ENCODE results near the gene TNNC2. TPM values are rescaled to one million over a fixed set of nuclear protein-coding genes. Genes with fewer than 3 reads are reported as not detected.
A peak's percentile ranks its signal among the peaks of the same experiment; 100 is the strongest.

Gene TNNC2
- total and polyA plus RNA-seq, 9 of the 15 experiments (the other 6 are each of a cell fraction or from before 2014, with no cell fraction given) = not detected

DNA sequence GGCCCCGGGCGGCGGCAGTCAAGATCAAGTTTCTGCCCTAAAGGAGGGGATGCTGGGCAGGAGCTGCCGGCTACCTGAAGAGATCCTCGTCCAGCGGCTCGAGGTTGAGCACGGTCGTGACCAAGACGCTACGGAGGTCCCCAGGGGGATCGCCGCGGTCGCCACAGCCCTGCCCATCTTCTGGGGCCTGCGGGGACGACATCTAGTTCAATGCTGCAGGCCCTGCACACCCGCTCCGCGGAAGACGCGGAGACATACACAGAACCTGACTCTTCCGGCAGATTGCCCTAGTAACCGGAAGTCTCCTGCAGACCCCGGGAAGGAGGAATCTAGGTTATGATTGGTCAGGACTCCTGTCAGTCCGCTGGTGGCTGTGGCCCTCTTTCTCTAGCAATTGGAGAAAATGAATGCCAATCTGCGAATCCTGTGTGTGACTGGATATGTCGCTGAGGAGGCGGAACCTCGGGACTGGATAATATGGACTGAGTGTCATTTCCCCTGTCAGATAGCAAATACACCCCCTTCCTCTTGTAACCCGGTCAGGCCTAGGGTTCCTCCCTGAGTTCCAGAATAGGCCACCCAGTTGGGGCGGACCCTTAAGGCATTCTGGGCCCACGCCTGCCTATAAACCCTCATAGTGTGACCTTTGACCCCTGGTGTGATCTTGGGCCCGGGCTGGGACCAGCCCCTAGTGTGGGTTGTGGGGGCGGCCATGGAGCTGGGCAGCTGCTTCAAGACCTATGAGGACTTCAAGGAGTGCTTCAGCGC, 30.2 kb upstream of the TNNC2 start, which contains the start of the genes ACOT8 and ZSWIM3 (continued):
- TF ChIP-seq HCFC1 (IDR thresholded peaks at IDR 0.05; ENCODE audit: low read depth, low read length) = peak; percentile 43
- TF ChIP-seq NFYB (IDR thresholded peaks at IDR 0.05; ENCODE audit: extremely low read depth, insufficient read length) = peak; percentile 98
- TF ChIP-seq RFX1 (IDR thresholded peaks at IDR 0.05) = peak; percentile 71
- TF ChIP-seq POLR2B (IDR thresholded peaks at IDR 0.05; ENCODE audit: low read depth, partially characterized antibody) = peak; percentile 59
- 0 out of 2 replicates have a peak, but pooled peaks have one; percentile 25 for TF ChIP-seq SMAD3 (CRISPR knock-in tag; conservative IDR thresholded peaks at IDR 0.05)
- 0 out of 4 replicates have a peak, but pooled peaks of 1 of the 2 experiments have one; percentile 63 for TF ChIP-seq SRF (CRISPR knock-in tag; IDR thresholded peaks at IDR 0.05)
- TF ChIP-seq NFIX (CRISPR knock-in tag; IDR thresholded peaks at IDR 0.05; ENCODE audit: low read depth) = no peak
- peak; percentile 56; the same call in 1 of the 2 replicates for TF ChIP-seq PML (IDR thresholded peaks at IDR 0.05; ENCODE audit: low read length)
- TF ChIP-seq SUPT5H (IDR thresholded peaks at IDR 0.05) = peak; percentile 74
- TF ChIP-seq ZNF197 (CRISPR knock-in tag; IDR thresholded peaks at IDR 0.05; ENCODE audit: low read depth) = 0 out of 2 replicates have a peak, but pooled peaks have one; percentile 24
- peak; percentile 98 for TF ChIP-seq SP2 (IDR thresholded peaks at IDR 0.05; ENCODE audit: extremely low read depth, low read depth, low read length, poor library complexity, severe bottlenecking)
- TF ChIP-seq ZNF79 (CRISPR knock-in tag; IDR thresholded peaks at IDR 0.05; ENCODE audit: low read depth) = no peak
- peak; percentile 38; the same call in 1 of the 2 replicates for TF ChIP-seq MYC (IDR thresholded peaks at IDR 0.05; ENCODE audit: low read depth, low read length)
- TF ChIP-seq MYC (CRISPR knock-in tag; IDR thresholded peaks at IDR 0.05; ENCODE audit: borderline replicate concordance, low read depth) = 0 out of 2 replicates have a peak, but pooled peaks have one; percentile 37
- TF ChIP-seq, protein P1, sequence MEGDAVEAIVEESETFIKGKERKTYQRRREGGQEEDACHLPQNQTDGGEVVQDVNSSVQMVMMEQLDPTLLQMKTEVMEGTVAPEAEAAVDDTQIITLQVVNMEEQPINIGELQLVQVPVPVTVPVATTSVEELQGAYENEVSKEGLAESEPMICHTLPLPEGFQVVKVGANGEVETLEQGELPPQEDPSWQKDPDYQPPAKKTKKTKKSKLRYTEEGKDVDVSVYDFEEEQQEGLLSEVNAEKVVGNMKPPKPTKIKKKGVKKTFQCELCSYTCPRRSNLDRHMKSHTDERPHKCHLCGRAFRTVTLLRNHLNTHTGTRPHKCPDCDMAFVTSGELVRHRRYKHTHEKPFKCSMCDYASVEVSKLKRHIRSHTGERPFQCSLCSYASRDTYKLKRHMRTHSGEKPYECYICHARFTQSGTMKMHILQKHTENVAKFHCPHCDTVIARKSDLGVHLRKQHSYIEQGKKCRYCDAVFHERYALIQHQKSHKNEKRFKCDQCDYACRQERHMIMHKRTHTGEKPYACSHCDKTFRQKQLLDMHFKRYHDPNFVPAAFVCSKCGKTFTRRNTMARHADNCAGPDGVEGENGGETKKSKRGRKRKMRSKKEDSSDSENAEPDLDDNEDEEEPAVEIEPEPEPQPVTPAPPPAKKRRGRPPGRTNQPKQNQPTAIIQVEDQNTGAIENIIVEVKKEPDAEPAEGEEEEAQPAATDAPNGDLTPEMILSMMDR (IDR thresholded peaks at IDR 0.05 in 2 of 3, conservative IDR thresholded peaks at IDR 0.05 in 1 of 3; ENCODE audit: insufficient read depth in 2 of 3, low read depth in 1 of 3, low read length in 3 of 3) = peak in 1 of 3 experiments; percentile 12; a peak in 1 of 6 replicates
- TF ChIP-seq ZNF239 (CRISPR knock-in tag; IDR thresholded peaks at IDR 0.05) = no peak
- TF ChIP-seq RBFOX2 (IDR thresholded peaks at IDR 0.05; ENCODE audit: low read depth, low read length) = peak; percentile 81
- no peak for TF ChIP-seq CREBBP (IDR thresholded peaks at IDR 0.05; ENCODE audit: low read depth, low read length)
- peak; percentile 99 for TF ChIP-seq NEUROD1 (IDR thresholded peaks at IDR 0.05; ENCODE audit: borderline replicate concordance, low read depth, low read length, partially characterized antibody)
- TF ChIP-seq TARDBP (IDR thresholded peaks at IDR 0.05) = 0 out of 2 replicates have a peak, but pooled peaks have one; percentile 21
- TF ChIP-seq, protein P2, sequence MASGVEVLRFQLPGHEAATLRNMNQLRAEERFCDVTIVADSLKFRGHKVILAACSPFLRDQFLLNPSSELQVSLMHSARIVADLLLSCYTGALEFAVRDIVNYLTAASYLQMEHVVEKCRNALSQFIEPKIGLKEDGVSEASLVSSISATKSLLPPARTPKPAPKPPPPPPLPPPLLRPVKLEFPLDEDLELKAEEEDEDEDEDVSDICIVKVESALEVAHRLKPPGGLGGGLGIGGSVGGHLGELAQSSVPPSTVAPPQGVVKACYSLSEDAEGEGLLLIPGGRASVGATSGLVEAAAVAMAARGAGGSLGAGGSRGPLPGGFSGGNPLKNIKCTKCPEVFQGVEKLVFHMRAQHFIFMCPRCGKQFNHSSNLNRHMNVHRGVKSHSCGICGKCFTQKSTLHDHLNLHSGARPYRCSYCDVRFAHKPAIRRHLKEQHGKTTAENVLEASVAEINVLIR (CRISPR knock-in tag; IDR thresholded peaks at IDR 0.05) = peak; percentile 36; the same call in 1 of the 2 replicates
- TF ChIP-seq SPI1 (IDR thresholded peaks at IDR 0.05; ENCODE audit: borderline replicate concordance, low read depth, low read length) = peak; percentile 59; the same call in 1 of the 2 replicates
- TF ChIP-seq, protein P3, sequence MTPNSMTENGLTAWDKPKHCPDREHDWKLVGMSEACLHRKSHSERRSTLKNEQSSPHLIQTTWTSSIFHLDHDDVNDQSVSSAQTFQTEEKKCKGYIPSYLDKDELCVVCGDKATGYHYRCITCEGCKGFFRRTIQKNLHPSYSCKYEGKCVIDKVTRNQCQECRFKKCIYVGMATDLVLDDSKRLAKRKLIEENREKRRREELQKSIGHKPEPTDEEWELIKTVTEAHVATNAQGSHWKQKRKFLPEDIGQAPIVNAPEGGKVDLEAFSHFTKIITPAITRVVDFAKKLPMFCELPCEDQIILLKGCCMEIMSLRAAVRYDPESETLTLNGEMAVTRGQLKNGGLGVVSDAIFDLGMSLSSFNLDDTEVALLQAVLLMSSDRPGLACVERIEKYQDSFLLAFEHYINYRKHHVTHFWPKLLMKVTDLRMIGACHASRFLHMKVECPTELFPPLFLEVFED (CRISPR knock-in tag; conservative IDR thresholded peaks at IDR 0.05) = 0 out of 2 replicates have a peak, but pooled peaks have one; percentile 19
- no peak for TF ChIP-seq HLTF (IDR thresholded peaks at IDR 0.05)

All from K562 (cell line).